ENCODE measurements around the gene ILKAP. TPM values are rescaled to one million over a fixed set of nuclear protein-coding genes. Genes with fewer than 3 reads are reported as not detected.

Gene ILKAP
- polyA plus RNA-seq, result 47.1 TPM
- long read RNA-seq, donor 1, transcript ILKAP-201 (12 exons, 1,490 nt), result major isoform, 9 of 9 reads
- long read RNA-seq, donor 1, partial matches to known transcripts, result 0 of 9 reads
- long read RNA-seq, donor 1, other reads (novel, unspliced or antisense), result 0 of 9 reads
- long read RNA-seq, donor 2, transcript ILKAP-201 (12 exons, 1,490 nt), result major isoform, 15 of 17 reads
- long read RNA-seq, donor 2, partial matches to known transcripts, result 0 of 17 reads
- long read RNA-seq, donor 2, other reads (novel, unspliced or antisense), result 0 of 17 reads
- long read RNA-seq, donor 3, result 0 reads
- long read RNA-seq, donor 4, partial matches to known transcripts, result 0 of 3 reads
- long read RNA-seq, donor 4, other reads (novel, unspliced or antisense), result 0 of 3 reads
- long read RNA-seq, donor 5, transcript ILKAP-201 (12 exons, 1,490 nt), result major isoform, 11 of 11 reads
- long read RNA-seq, donor 5, partial matches to known transcripts, result 0 of 11 reads
- long read RNA-seq, donor 5, other reads (novel, unspliced or antisense), result 0 of 11 reads
- long read RNA-seq, donor 6, transcript ILKAP-201 (12 exons, 1,490 nt), result major isoform, 9 of 12 reads
- long read RNA-seq, donor 6, partial matches to known transcripts, result 0 of 12 reads
- long read RNA-seq, donor 6, other reads (novel, unspliced or antisense), result 0 of 12 reads
- long read RNA-seq, donor 7, transcript ILKAP-201 (12 exons, 1,490 nt), result major isoform, 6 of 7 reads
- long read RNA-seq, donor 7, partial matches to known transcripts, result 0 of 7 reads
- long read RNA-seq, donor 7, other reads (novel, unspliced or antisense), result 0 of 7 reads
- long read RNA-seq, donor 8, transcript ILKAP-201 (12 exons, 1,490 nt), result major isoform, 10 of 12 reads
- long read RNA-seq, donor 8, partial matches to known transcripts, result 0 of 12 reads
- long read RNA-seq, donor 8, other reads (novel, unspliced or antisense), result 0 of 12 reads
- long read RNA-seq, donor 9, transcript ILKAP-201 (12 exons, 1,490 nt), result major isoform, 8 of 9 reads
- long read RNA-seq, donor 9, partial matches to known transcripts, result 0 of 9 reads
- long read RNA-seq, donor 9, other reads (novel, unspliced or antisense), result 0 of 9 reads
- long read RNA-seq, donor 10, transcript ILKAP-201 (12 exons, 1,490 nt), result major isoform, 10 of 14 reads
- long read RNA-seq, donor 10, partial matches to known transcripts, result 0 of 14 reads
- long read RNA-seq, donor 10, other reads (novel, unspliced or antisense), result 0 of 14 reads
- long read RNA-seq, donor 11, transcript ILKAP-201 (12 exons, 1,490 nt), result major isoform, 7 of 9 reads
- long read RNA-seq, donor 11, partial matches to known transcripts, result 0 of 9 reads
- long read RNA-seq, donor 11, other reads (novel, unspliced or antisense), result 0 of 9 reads

GRCh38 chr2:238203094-238203972 is at the start of gene ILKAP:
TSS of gene ILKAP (minus strand) at chr2:238203695. CDS start at chr2:238203553, 142 bp downstream.
- Histone ChIP-seq H3K4me1 (ENCODE audit: control insufficient read depth, insufficient read depth, low read length) (peaks cover 5% of the 10 kb centered on the region), H3K36me3 (ENCODE audit: control insufficient read depth, insufficient read depth, low read length) (no peaks in the 10 kb centered on the region), H3K27ac (ENCODE audit: low read length) (peak within 1 kb of the TSS; percentile 61), H3K27me3 (ENCODE audit: control insufficient read depth, insufficient read depth, low read length) (no peaks in the 10 kb centered on the region), H3K4me3 (ENCODE audit: low read length) (peak within 1 kb of the TSS; percentile 61), H3K9me3 (ENCODE audit: control insufficient read depth, low read depth, low read length) (no peaks in the 10 kb centered on the region)
- no CpG with 5 or more reads among the region's 126 CpGs for WGBS (ENCODE audit: insufficient coverage, low lambda C conversion rate)
- peak; percentile 79 to 91 for DNase-seq

- Histone ChIP-seq H3K36me3 (ENCODE audit: control insufficient read depth, insufficient read depth, low read length) (peaks cover 89% of the 10 kb centered on the region), H3K27ac (ENCODE audit: low read length) (no peak overlapping the region), H3K9me3 (ENCODE audit: control insufficient read depth, low read depth, low read length) (no peaks in the 10 kb centered on the region), H3K4me1 (ENCODE audit: control insufficient read depth, insufficient read depth, low read length) (peaks cover 3% of the 10 kb centered on the region), H3K4me3 (ENCODE audit: low read length) (no peak overlapping the region), H3K27me3 (ENCODE audit: control insufficient read depth, insufficient read depth, low read length) (no peaks in the 10 kb centered on the region)
- no CpG with 5 or more reads among the region's 35 CpGs for WGBS (ENCODE audit: insufficient coverage, low lambda C conversion rate)
- no peak for DNase-seq
Observed at GRCh38 chr2:238252766-238253630, 49.5 kb upstream of the ILKAP start.

GRCh38 chr2:238251986-238252385 is 48.5 kb upstream of the ILKAP start:
- WGBS (ENCODE audit: insufficient coverage, low lambda C conversion rate), result no CpG with 5 or more reads among the region's 11 CpGs
- Histone ChIP-seq H3K27ac (ENCODE audit: low read length) (no peak overlapping the region), H3K27me3 (ENCODE audit: control insufficient read depth, insufficient read depth, low read length) (no peaks in the 10 kb centered on the region), H3K4me1 (ENCODE audit: control insufficient read depth, insufficient read depth, low read length) (peaks cover 3% of the 10 kb centered on the region), H3K36me3 (ENCODE audit: control insufficient read depth, insufficient read depth, low read length) (peaks cover 91% of the 10 kb centered on the region), H3K4me3 (ENCODE audit: low read length) (no peak overlapping the region), H3K9me3 (ENCODE audit: control insufficient read depth, low read depth, low read length) (no peaks in the 10 kb centered on the region)
- no peak for DNase-seq

- Histone ChIP-seq H3K4me3 (ENCODE audit: low read length) (no peak overlapping the region), H3K4me1 (ENCODE audit: control insufficient read depth, insufficient read depth, low read length) (no peaks in the 10 kb centered on the region), H3K27me3 (ENCODE audit: control insufficient read depth, insufficient read depth, low read length) (no peaks in the 10 kb centered on the region), H3K9me3 (ENCODE audit: control insufficient read depth, low read depth, low read length) (no peaks in the 10 kb centered on the region), H3K27ac (ENCODE audit: low read length) (no peak overlapping the region), H3K36me3 (ENCODE audit: control insufficient read depth, insufficient read depth, low read length) (peaks cover 89% of the 10 kb centered on the region)
- no CpG with 5 or more reads among the region's 12 CpGs for WGBS (ENCODE audit: insufficient coverage, low lambda C conversion rate)
- DNase-seq, result no peak
Observed at GRCh38 chr2:238251331-238251730, 47.8 kb upstream of the ILKAP start.

- no CpG with 5 or more reads among the region's 7 CpGs for WGBS (ENCODE audit: insufficient coverage, low lambda C conversion rate)
Observed at GRCh38 chr2:238250896-238251295, 47.4 kb upstream of the ILKAP start.

GRCh38 chr2:238247841-238248453 is 44.5 kb upstream of the ILKAP start:
- no CpG with 5 or more reads among the region's 10 CpGs for WGBS (ENCODE audit: insufficient coverage, low lambda C conversion rate)
- peaks cover 78% of the 10 kb centered on the region for H3K36me3 ChIP-seq (ENCODE audit: control insufficient read depth, insufficient read depth, low read length)

More at GRCh38 chr2:238250896-238251295, 47.4 kb upstream of the ILKAP start:
- Histone ChIP-seq H3K4me3 (ENCODE audit: low read length) (no peak overlapping the region), H3K27me3 (ENCODE audit: control insufficient read depth, insufficient read depth, low read length) (no peaks in the 10 kb centered on the region), H3K27ac (ENCODE audit: low read length) (no peak overlapping the region), H3K36me3 (ENCODE audit: control insufficient read depth, insufficient read depth, low read length) (peaks cover 89% of the 10 kb centered on the region), H3K9me3 (ENCODE audit: control insufficient read depth, low read depth, low read length) (no peaks in the 10 kb centered on the region), H3K4me1 (ENCODE audit: control insufficient read depth, insufficient read depth, low read length) (no peaks in the 10 kb centered on the region)
- no peak for DNase-seq

GRCh38 chr2:238247002-238247822 is 43.7 kb upstream of the ILKAP start:
- no peak for DNase-seq
- H3K36me3 ChIP-seq (ENCODE audit: control insufficient read depth, insufficient read depth, low read length), result peaks cover 71% of the 10 kb centered on the region
- no peaks in the 10 kb centered on the region for H3K27me3 ChIP-seq (ENCODE audit: control insufficient read depth, insufficient read depth, low read length)
- H3K9me3 ChIP-seq (ENCODE audit: control insufficient read depth, low read depth, low read length), result no peaks in the 10 kb centered on the region
- peaks cover 19% of the 10 kb centered on the region for H3K4me1 ChIP-seq (ENCODE audit: control insufficient read depth, insufficient read depth, low read length)
- H3K27ac ChIP-seq (ENCODE audit: low read length), result no peak overlapping the region
- H3K4me3 ChIP-seq (ENCODE audit: low read length), result no peak overlapping the region
- WGBS (ENCODE audit: insufficient coverage, low lambda C conversion rate), result no CpG with 5 or more reads among the region's 13 CpGs

More at GRCh38 chr2:238247841-238248453, 44.5 kb upstream of the ILKAP start:
- peaks cover 12% of the 10 kb centered on the region for H3K4me1 ChIP-seq (ENCODE audit: control insufficient read depth, insufficient read depth, low read length)
- H3K27ac ChIP-seq (ENCODE audit: low read length), result no peak overlapping the region
- no peaks in the 10 kb centered on the region for H3K27me3 ChIP-seq (ENCODE audit: control insufficient read depth, insufficient read depth, low read length)
- H3K9me3 ChIP-seq (ENCODE audit: control insufficient read depth, low read depth, low read length), result no peaks in the 10 kb centered on the region
- no peak for DNase-seq
- H3K4me3 ChIP-seq (ENCODE audit: low read length), result no peak overlapping the region

- Histone ChIP-seq H3K4me1 (ENCODE audit: control insufficient read depth, insufficient read depth, low read length) (peaks cover 34% of the 10 kb centered on the region), H3K4me3 (ENCODE audit: low read length) (no peak overlapping the region), H3K36me3 (ENCODE audit: control insufficient read depth, insufficient read depth, low read length) (peaks cover 43% of the 10 kb centered on the region), H3K27me3 (ENCODE audit: control insufficient read depth, insufficient read depth, low read length) (peaks cover 4% of the 10 kb centered on the region), H3K9me3 (ENCODE audit: control insufficient read depth, low read depth, low read length) (no peaks in the 10 kb centered on the region), H3K27ac (ENCODE audit: low read length) (peak overlapping the region; percentile 91)
- no peak for DNase-seq
- no CpG with 5 or more reads among the region's 5 CpGs for WGBS (ENCODE audit: insufficient coverage, low lambda C conversion rate)
Observed at GRCh38 chr2:238244151-238244550, 40.7 kb upstream of the ILKAP start.

Data from large intestine (tissue), 12 donors.